GM18517 (cell line): ENCODE results near the gene PASD1.
"Not testable (repeated sequence)": the region's sequence is repeated elsewhere in the genome, so short reads cannot be mapped to it uniquely, and the experiment has no call there.

ENCODE experiments used
- ATAC-seq: cut with Tn5 transposase; IDR thresholded peaks from one replicate; pipeline ENCODE4 v1.9.1; 2021; ENCODE audit warnings: mild to moderate bottlenecking, moderate library complexity; ENCODE audit not compliant: unreplicated experiment

PASD1 gene

DNA sequence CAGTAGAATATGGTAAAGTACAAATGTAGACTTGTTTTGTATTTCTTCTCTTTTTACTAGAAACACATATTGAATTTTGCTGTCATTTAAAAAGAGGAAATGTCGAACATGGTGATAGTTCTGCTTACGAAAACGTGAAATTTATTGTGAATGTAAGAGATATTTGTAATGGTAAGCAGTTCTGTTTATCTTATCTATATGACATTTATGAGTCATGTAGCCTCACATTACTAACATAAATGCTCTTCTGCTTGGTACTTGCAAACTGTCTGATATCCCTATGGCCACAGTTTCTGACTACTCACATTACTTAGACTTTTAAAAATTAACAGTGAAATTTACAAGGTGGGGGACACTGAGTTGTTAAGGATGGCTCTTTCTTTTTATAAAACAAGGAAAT lies 57.9 kb downstream of the PASD1 start:
- no peak for ATAC-seq

DNA sequence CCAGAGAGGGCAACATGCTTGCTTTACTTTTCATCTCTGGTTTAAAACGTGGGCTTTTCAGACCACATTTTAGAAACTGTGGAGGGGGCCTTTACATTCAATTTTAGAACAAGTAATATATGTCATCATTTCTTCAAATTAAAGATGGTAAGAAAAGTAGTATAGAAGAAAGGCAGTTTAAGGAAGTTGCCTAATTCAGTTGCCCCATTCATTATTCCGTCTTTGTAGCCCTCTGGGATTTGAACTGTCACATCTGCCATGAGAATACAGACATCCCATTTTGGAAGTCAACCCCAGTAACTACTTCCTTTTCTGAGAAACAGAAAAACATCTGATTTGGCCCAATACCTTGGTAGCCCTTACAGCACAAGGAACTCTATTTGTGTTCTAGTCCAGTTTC lies 61.2 kb downstream of the PASD1 start:
- ATAC-seq, result no peak

DNA sequence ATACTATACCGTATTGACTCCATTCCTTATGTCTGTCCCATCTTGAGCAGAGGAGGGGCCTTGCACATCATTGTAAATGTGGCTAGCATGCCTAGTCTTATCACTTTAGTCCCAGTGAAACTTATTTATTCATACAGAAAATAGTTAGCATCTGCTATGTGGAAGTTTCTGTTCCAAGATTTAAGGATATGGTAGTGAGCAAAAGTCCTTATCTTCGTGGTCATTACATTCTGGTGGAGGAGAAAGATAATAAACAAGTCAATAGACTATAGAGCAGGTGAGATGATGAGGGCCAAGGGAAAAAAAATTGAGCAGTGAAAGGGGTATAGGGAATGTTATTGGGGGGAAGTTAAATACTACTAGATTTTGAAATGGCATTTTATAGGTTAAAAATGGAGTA lies 68.3 kb downstream of the PASD1 start:
- no peak for ATAC-seq

DNA sequence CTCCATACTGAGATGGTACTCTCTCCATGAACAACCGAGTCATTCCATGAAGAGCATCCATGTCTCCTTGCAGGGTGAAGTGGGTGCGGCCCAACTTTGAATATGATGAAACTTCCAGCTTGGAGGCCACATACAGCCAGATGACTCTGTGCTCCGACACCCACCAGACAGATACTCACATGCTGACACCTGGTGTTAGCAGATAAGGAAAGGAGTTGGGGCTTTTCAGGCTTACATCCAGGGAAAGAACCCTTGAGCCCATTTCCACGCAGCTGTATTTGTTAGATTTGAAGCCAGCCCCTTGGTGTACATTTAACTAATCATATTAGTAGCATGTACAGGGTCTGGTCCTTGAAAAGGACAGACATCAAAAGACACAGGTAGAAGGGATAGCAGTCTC lies 69.7 kb downstream of the PASD1 start:
- no peak for ATAC-seq

DNA sequence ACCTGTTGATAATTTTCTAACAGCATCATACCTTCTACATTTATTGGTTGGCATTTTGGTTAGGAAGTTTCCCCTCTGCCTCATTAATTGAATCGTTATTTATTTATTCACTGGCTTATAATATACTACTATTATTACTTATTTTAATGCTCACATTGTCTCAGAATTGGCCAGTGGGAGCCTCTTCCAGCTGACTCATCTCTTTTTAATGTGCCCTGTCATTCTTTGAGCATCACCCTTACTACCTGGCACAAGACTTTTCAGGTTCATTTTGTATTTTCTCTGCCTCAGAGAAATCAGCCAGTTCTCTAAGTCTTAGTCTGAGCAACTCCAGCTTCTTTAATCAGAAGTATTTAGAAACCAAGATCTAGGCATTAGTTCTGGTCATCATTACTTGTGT lies 71.5 kb downstream of the PASD1 start:
- no peak for ATAC-seq

DNA sequence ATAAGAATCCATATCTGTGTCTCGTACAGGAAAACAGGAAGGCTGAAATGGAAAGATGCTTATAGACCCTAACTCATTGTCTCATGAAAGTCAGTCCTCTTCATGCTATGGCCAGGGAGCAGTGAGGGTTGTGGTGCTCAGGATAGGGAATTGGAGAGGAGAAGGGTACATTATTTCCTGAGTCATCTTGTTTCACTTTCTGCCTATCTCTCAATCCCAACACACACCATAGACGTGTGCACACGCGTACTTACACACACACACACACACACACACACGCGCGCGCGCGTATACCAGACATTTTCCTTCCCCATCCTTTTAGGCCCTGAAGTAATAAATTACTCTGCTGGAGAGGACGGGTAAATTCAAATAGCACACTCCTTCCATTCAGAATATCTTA lies 78.1 kb downstream of the PASD1 start:
- no peak for ATAC-seq

DNA sequence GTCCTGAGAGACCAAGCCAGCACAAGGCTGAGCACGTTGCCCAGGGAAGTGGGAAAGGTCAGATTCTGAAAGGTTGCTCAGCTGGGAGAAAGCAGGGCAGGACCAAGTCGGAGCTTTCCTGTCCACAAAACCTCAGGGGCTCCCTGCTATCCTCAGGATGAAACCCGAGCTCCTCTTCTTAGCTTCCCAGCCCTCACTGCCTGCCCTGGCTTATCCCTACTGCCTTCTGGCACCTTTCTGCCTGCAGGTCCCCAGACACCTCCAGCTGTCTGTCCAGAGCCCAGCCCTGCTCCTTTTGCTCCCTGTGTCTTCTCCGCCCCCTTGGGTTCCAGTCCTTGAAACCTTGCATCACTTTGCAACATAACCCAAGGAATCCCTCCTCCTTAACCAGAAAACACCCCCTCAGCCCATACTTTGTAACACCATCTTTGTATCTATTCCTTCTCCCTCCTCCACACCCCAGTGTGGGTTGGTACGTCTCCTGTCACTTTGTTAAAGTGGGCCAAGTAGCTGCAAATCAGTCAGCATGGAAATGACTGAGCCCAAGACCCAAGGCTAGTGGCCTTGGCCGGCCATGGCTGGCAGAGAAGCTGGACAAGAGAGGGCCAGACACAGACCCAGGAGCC lies 111.8 kb downstream of the PASD1 start:
- no peak for ATAC-seq

DNA sequence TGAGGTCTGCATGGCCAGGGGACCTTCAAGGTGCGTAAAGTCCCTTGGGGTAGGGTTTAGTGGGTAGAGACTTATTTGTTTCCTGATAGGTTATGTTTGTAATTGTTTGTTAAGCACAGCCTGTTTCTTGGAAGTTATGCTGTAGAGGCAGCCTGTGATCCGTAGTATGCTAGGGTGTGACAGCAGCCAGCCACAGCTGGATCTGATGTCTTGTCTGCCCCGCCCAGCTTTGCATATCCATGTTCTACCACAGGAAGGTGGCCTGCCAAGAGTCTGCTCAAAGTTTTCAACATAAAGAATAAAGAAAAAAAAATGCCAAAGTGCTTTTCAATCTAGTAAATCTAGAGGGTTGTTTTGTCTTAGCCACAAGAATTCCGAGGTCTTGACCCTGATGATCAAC lies 112.7 kb downstream of the PASD1 start:
- ATAC-seq, result no peak

DNA sequence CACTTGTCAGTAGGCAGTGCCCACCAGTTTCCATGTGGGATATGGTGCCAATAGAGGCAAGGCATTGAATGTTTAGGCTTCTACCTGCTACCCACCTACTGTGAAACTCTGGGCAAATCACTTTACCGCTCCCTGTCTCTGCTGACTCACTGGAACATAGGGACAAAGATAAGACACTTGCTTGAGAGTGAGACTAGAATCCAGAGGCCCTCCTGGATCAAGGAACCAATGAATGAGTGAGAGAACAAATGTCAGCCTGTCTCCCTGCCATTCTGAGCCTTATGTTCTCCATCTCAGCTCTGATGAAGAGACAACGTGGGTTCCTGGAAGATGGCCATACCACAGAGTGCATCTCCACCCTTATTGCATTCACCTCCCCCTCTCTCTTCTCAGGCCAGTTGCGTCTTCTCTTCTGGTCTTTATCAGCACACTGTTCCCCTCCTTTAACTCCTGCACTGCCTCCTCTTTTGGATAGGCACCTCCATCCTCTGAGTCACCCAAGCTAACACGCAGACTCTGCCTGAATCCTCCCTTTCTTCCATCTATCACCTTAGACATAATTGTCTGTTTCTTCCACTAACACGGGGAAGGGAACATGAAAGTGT lies 116.4 kb downstream of the PASD1 start:
- ATAC-seq, result no peak

DNA sequence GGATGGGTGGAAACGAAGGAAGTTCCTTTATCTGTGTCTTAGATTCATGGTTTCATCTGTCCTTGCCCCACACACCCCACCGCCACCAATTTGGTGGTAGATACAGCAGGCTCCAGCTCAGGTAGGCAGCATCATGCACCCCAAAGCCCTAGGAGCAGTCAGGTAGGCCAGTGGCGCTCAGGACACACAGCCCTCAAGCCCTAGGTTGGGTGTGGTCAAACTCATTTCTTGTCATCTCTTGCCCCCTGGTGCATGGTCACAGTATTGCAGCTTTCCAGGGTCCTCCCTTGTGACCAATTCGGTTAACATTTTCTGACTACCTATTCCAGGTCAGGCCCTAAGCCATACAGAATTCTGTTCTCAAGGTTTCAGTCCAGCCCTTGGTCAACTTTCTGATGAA lies 117.3 kb downstream of the PASD1 start:
- ATAC-seq, result peak; percentile 84

DNA sequence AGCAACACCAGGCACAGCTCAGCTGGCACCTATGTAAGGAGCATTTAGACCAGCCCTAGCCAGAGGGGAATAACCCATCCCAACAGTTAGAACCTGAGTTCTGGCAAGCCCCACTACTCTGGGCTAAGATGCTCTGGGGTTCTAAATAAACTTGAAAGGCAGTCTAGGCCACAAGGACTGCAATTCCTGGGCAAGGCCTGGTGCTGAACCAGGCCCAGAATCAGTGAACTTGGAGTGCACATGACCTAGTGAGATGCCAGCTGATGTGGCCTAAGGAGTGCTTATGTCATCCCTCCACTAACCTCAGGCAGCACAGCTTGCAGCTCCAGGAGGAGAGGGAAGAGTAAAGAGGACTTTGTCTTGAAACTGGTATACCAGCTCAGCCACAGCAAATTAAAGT lies 124.2 kb downstream of the PASD1 start:
- ATAC-seq, result no peak

DNA sequence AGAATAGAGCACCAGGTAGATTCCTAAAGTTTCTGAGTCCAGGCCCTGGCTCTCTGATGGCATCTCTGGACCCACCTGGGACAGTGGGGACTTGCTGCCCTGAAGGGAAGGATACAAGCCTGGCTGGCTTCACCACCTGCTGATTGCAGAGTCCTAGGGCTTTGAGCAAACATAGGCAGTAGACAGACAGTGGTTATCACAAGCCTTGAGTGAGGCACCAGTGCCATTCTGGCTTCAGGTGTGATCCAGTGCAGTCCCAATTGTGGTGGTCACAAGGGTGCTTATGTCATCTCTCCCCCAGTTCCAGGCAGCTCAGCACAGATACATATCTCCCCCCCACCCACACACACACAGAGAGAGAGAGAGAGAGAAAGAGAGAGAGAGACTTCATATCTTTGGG lies 125.2 kb downstream of the PASD1 start:
- no peak for ATAC-seq

DNA sequence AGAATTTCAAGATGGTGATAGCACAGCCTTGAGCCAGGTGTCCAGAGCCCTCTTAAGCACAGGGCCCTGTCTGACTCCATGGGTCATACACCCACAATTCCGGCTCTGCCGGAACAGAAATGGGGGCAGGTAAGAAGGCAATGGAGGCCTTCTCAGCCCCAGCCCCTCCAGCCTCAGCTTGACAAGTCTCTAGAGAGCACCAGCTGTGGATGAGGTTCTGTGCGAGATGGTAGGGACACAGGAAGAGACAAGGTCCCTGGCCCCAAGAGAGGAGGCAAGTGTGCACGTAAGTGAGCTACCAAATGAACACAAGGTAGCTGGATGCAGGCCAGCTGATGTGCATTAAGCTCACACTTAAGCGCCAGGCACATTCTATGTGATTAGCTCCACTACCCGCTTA lies 129.3 kb downstream of the PASD1 start:
- ATAC-seq, result no peak

DNA sequence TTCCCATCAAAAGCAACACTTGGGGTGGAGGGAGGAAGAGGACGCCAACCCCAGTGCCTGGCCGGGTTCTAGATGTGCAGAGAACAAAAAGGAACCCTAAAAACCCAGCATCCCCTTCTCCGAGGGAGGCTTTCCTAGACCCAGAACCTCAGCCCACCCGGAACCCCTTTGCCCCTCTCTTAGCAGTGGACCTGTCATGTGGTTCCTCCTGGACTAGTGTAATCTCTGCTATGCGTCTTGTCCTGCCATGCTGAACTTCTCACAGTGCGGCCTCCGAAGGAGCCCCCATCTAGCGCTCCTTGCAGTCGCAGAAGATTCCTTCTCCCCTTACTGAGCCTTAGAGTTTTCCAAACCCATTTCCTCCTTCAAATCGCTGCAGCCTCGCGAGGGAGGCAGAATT lies 130.6 kb downstream of the PASD1 start:
- no peak for ATAC-seq

DNA sequence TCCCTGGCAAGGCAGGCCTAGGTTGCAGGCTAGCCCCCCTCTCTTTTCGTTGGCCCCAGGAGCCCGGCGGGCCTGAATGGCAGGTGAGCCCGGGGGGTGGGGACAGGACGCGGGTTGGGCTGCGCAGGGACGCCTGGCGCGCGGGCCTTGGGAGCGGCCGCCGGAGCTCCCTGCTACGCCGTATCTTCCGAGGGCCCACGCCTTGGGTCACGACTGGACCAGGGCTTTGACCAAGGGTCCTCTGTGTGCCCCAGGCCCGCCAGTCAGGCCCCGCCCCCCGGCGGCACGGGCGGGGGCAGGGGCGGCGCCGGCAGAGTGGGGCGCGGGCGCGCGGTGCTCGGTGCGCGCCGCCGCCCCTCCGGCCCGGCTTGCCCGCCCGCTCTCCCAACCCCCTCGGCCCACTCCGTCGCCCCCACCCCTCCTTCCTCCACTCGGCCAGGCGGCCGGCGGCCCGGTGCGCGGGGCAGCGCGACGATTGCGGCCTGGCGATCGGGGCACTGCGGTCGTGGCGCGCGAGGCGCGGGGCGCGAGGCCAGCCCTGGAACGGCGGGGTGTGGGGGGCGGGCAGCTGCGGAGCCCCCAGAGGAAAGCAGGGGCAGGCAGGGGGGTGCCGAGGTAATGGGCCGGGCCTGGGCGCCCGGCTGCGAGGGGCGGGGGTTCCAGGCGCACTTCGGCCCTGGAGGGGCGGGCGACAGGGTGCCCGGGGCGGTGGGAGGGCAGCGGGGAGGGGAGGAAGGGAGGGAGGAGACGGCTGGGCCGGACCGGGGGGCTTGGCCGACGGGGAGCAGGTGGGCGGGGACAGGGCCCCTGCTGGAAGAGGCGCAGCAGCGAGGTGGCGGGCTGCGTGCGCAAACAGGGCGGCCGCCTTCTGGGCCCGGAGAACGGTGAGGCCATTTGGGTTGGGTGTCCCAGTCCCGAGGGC lies 131.4 kb downstream of the PASD1 start, which contains the start of gene PRRG3:
PRRG3 (plus strand) TSS at position 798 of the 922 bp plus-strand sequence. CDS start 3,357 bp downstream, outside the sequence.
- no peak for ATAC-seq

DNA sequence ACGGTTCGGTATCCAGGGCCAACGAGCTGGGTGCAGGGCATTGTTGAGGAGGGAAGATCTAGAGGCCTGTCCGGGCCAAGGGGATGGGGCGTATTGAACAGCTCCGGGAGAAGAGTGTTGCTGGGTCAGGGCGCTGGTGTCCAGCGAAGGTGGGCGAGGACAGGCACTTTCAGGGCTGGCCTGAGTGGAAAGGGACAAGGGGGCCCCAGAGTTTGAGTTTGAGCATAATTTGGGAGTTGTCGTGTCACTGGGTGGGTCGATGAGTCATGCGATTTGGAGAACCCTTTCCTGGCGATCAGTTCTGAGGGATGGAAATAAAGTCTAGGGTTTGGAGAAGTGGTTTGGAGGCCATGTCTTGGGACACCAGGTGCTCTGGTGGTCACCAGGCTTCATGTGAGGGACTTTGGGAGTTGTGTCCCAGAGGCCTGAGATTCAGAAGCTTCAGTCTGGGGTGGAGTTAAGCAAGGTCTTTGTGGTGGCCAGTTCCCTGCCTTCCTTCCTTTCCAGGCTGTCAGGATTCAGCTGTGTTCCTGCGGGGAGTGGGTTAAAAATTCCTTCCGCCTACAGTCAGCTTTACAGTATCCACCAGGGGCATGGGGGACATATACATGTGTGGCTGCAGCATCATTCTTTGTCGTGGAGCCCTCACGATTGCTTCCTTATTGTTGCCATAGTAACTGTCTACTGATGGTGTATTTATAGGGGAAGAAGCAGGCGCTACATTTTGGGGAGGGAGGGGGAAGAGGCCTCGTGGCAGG lies 132.3 kb downstream of the PASD1 start:
- no peak for ATAC-seq

DNA sequence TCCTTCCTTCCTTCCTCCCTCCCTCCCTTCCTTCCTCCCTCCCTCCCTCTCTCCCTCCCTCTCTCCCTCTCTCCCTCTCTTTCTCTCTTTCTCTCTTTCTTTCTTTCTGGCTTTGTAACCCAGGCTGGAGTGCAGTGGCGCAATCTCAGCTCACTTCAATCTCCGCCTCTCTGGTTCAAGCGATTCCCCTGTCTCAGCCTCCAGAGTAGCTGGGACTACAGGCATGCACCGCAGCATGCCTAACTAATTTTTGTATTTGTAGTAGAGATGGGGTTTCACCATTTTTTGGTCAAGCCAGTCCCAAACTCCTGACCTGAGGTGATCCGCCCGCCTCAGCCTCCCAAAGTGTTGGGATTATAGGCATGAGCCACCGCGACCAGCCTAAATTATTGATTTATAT lies 133.6 kb downstream of the PASD1 start:
- not testable (repeated sequence) for ATAC-seq

DNA sequence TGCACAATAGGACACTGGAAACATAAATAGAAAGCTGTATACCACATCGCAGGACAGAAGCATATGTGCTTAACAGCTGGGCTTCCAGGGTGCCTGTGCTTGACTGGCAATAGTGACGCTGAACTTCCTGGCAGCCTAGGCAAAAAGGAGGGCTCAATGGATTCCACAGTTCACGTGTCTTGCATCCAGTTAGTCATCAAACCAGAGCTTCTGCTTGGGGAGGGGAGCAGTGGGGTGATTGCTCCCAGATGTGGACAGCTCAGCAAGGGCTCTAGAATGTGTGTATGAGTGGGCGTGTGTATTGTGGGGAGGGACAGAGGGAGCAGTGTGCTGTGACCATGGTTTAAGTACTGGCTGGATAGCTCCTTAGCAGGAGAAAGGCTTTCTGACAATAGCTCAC lies 134.0 kb downstream of the PASD1 start:
- ATAC-seq, result no peak

DNA sequence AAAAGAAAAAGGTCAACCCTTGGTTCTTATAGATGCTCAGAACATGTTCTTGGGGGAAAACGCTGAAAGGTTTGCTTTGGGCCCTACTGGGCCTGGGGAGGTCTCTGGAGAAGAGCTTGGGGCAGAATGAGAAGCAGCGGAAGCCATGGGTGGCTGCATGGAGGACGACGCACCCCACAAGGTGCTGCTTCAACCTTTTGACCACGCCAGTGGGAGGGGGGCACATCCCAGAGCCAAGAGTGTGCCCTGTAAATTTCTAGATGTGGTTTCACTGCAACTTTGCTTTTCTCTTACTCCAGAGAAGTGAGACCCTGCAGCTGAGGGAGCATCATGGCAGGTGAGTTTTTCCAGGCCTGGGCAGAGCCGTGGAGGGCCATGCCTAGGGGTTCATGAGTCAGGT lies 135.0 kb downstream of the PASD1 start:
- no peak for ATAC-seq

DNA sequence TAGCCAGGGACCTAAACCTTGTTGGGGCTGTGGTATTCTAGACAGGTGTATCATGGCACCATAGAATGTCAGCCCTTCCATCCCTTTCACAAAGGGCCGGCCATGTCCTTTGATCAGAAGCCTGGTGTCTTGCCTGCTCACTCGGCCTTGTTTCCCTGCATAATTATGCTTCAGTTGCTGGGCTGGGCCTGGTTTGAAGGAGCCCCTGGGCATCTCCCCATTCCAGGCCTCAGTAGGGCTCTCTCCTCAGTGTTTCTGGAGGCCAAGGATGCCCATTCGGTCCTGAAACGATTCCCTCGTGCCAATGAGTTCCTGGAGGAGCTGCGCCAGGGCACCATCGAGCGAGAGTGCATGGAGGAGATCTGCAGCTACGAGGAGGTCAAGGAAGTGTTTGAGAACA lies 136.3 kb downstream of the PASD1 start:
- ATAC-seq, result no peak

DNA sequence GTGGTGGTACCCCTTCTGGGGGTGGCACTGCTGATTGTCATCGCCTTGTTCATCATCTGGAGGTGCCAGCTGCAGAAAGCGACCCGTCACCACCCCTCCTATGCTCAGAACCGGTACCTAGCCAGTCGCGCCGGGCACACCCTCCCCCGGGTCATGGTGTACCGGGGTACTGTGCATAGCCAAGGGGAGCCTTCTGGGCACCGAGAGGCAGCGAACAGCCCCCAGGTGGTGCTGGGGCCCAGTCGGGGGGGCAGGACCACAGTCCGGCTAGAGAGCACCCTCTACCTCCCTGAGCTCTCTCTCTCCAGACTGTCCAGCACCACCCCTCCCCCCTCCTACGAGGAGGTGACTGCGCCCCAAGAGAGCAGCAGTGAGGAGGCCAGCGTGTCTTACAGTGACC lies 137.1 kb downstream of the PASD1 start:
- ATAC-seq, result no peak
